Heart right ventricle (tissue), 16 donors: Measurements from ENCODE around the gene FARP2. TPM values are rescaled to one million over a fixed set of nuclear protein-coding genes. Genes with fewer than 3 reads are reported as not detected.
"Not testable (repeated sequence)": the region's sequence is repeated elsewhere in the genome, so short reads cannot be mapped to it uniquely, and the experiment has no call there.

Experiments
- ATAC-seq, 8 donors: fragments of 200-7000 bp; cut with Tn5 transposase; one replicate each; pipeline ENCODE4 v1.9.1; 2020; ENCODE audit warnings: mild to moderate bottlenecking in 8 of 8, moderate library complexity in 8 of 8, moderate number of reproducible peaks in 1 of 8
- DNase-seq, 2 donors: peaks; one replicate each; pipeline ENCODE4 v3.0.0-alpha.2; 2020
- H3K27ac ChIP-seq, 10 donors: fragments of 200-600 bp; sonication (generic) in 2 of 10; one replicate each; pipeline versions ENCODE4 v1.5.0 to v1.8.0; 2020 to 2022; ENCODE audit warnings: mild to moderate bottlenecking in 3 of 10
- H3K27me3 ChIP-seq, 7 donors: fragments of 200-600 bp; one replicate each; pipeline ENCODE4 v1.8.0; 2021 to 2022; ENCODE audit warnings: mild to moderate bottlenecking in 2 of 7
- H3K36me3 ChIP-seq, 9 donors: fragments of 200-600 bp; sonication (generic) in 1 of 9; one replicate each; pipeline versions ENCODE4 v1.5.0 to v1.8.0; 2020 to 2022; ENCODE audit warnings: mild to moderate bottlenecking in 2 of 9
- H3K4me1 ChIP-seq, 9 donors: fragments of 200-600 bp; sonication (generic) in 1 of 9; one replicate each; pipeline versions ENCODE4 v1.5.0 to v1.8.0; 2020 to 2022; ENCODE audit warnings: mild to moderate bottlenecking in 4 of 9
- H3K4me3 ChIP-seq, 10 donors: fragments of 200-600 bp; sonication (generic) in 2 of 10; one replicate each; pipeline versions ENCODE4 v1.5.0 to v1.8.0; 2020 to 2022; ENCODE audit warnings: mild to moderate bottlenecking in 7 of 10, moderate library complexity in 2 of 10
- H3K9me3 ChIP-seq, 11 donors: fragments of 200-600 bp in 10 of 11; sonication (generic) in 2 of 11; one replicate each; pipeline versions ENCODE4 v1.5.0 to v1.8.0; 2013 to 2022; ENCODE audit warnings: mild to moderate bottlenecking in 2 of 11, control low read depth in 1 of 11, moderate library complexity in 1 of 11
- WGBS, 2 donors: extraction: QIAGEN DNeasy Blood & Tissue Kit; methylation state at CpG; one replicate each; pipeline ENCODE4 v1.1.7; 2013; ENCODE audit warnings: inconsistent platforms in 1 of 2; 5-methylcytosine and 5-hydroxymethylcytosine counted together
- intact Hi-C, 10 donors: fragments of 100-400 bp; cut with DNase I; formaldehyde crosslinking; loops; one replicate each; pipeline versions ENCODE4 v1.11.1 to v1.14.2; 2022
- polyA plus RNA-seq, 2 donors: library from polyadenylated mRNA; stranded (reverse); fragments of 200-250 nt; gene quantifications; one replicate each; pipeline ENCODE4 v1.2.3, GENCODE V29; 2013
- total RNA-seq, 10 donors: library from RNA; stranded (reverse); fragmentation: NEBNext Ultra II Directional in 3 of 10; extraction: Animal tissue kit (Norgen Biotek cat#: 25700) in 3 of 10; gene quantifications; one replicate each; pipeline versions ENCODE4 v1.2.1 to v1.2.4, GENCODE V29; 2021 to 2023
- TF ChIP-seq, protein P1 (sequence below), 9 donors: fragments of 200-600 bp; sonication (generic) in 2 of 9; IDR thresholded peaks; one replicate each; pipeline versions ENCODE4 v1.5.0 to v1.8.0; 2021 to 2022; ENCODE audit warnings: antibody characterized with exemption in 9 of 9, mild to moderate bottlenecking in 5 of 9, moderate library complexity in 1 of 9
- donor health status: Arrhythmogenic right ventricular cardiomyopathy.
- donor health status: ischemic (EF 13 %, LVEDD 7.1; RV severe dilation, severe dysfunction).
- donor health status: healthy with polysubstance abuse.
- donor health status: DM: no; HTN: yes; CAD: no.
- donor health status: DM: no; HTN: no; CAD: no.
- donor health status: ischemic (EF 25% LVEDD 6.9; RV normal size, moderate dysfunction).
- donor health status: ischemic (EF 25% LVEDD 5.7; RV mildly dilated, moderate dysfunction).
- donor health status: healthy.
- donor health status: DM: yes; HTN: yes; CAD: no.
- donor health status: Ischemic cardiomyopathy.
- donor health status: ischemic (EF 35%, LVEDD 5.7; RV mildly dilated, moderate dysfunction).
- donor health status: nonischemic (EF 11% LVEDD 7.7; RV severe dilation, severe dysfunction).
- donor health status: DM: yes; HTN: yes; CAD: no.
- donor health status: PGD.
- donor health status: ischemic (EF 29% LVEDD 5.4; RV normal size, mild dysfunction).
- donor health status: nonischemic (EF 23%, LVEDD 6.1; RV moderate dilation, normal function).

The FARP2 gene
- total and polyA plus RNA-seq, 12 donors, result 7.1 to 23.6 (median 19.3) TPM

DNA sequence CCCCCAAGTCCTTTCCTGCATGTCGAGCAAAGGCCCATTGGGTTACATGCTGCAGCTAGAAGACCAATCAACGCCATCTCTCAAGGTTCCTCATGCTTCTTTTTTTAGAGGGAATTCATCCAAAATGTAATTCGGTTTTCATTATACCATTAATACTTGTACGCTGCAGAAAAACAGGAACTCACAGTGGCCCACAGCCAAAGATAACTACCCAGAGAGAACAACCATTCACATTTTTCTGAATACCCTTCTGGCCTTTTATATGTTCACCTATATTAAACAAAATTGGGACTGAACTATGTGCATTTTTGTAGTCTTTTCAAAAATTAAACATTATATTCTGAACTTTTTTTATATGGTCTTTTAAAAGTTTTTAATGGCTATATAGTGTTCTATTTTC is 25.8 kb downstream of the FARP2 start:
- TF ChIP-seq, protein P1, sequence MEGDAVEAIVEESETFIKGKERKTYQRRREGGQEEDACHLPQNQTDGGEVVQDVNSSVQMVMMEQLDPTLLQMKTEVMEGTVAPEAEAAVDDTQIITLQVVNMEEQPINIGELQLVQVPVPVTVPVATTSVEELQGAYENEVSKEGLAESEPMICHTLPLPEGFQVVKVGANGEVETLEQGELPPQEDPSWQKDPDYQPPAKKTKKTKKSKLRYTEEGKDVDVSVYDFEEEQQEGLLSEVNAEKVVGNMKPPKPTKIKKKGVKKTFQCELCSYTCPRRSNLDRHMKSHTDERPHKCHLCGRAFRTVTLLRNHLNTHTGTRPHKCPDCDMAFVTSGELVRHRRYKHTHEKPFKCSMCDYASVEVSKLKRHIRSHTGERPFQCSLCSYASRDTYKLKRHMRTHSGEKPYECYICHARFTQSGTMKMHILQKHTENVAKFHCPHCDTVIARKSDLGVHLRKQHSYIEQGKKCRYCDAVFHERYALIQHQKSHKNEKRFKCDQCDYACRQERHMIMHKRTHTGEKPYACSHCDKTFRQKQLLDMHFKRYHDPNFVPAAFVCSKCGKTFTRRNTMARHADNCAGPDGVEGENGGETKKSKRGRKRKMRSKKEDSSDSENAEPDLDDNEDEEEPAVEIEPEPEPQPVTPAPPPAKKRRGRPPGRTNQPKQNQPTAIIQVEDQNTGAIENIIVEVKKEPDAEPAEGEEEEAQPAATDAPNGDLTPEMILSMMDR (IDR thresholded peaks at IDR 0.05), result no peak
- Histone ChIP-seq H3K4me1 (peaks cover 3 to 55% (median 36%) of the 10 kb centered on the region in 9 donors), H3K4me3 (no peak overlapping the region), H3K27ac (peak overlapping the region in 1 of 10 donors; percentile 67), H3K9me3 (no peaks in the 10 kb centered on the region), H3K27me3 (no peaks in the 10 kb centered on the region), H3K36me3 (peaks cover 0 to 2% (median 0%) of the 10 kb centered on the region in 9 donors)
- intact Hi-C loops, result no loop called here
- DNase-seq, result no peak
- WGBS, 2 donors, result 32 to 42% methylated on average over 4 of the region's 4 CpGs
- no peak for ATAC-seq

DNA sequence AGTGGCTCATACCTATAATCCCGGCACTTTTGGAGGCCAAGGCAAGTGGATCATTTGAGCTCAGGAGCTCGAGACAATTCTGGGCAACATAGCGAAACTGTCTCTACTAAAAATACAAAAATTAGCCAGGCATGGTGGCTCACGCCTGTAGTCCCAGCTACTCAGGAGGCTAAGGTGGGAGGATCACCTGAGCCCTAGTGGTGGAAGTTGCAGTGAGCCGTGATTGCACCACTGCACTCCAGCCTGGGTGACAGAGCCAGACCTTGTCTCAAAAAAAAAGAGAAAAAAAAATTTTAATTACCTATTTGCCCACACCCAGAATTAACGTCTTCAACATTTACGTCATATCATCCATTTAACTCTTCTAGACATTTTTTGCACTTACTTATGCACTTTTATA is 29.4 kb downstream of the FARP2 start:
- H3K9me3 ChIP-seq, H3K4me3 ChIP-seq, H3K27me3 ChIP-seq, ATAC-seq, intact Hi-C loops, DNase-seq, H3K27ac ChIP-seq, H3K36me3 ChIP-seq: not testable (repeated sequence)
- 97 to 98% methylated on average over 7 of the region's 7 CpGs for WGBS, 2 donors
- H3K4me1 ChIP-seq, result peaks cover 3 to 35% (median 15%) of the 10 kb centered on the region in 9 donors

DNA sequence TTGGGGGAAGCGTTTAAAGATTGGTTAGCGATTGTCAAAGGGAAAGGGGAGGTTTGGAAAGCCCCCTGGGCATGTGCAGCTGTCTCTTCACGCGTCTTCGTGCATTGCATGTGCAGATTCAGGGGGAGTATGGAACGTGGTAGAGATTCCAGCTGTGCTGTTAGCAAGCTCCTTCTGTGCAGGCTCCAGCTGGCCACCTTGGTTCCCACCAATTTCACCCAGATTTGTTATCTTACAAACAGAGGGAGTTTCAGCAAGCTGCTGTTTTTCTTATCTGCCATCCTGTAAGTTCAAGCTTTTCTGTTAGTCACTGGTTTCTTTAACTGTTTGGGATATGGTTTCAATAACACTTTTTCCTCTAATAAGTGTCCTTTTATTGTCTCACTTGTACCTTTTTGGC is 30.4 kb downstream of the FARP2 start:
- Histone ChIP-seq H3K4me3 (no peak overlapping the region), H3K27ac (no peak overlapping the region), H3K4me1 (peaks cover 0 to 24% (median 8%) of the 10 kb centered on the region in 9 donors), H3K27me3 (no peaks in the 10 kb centered on the region), H3K36me3 (peaks cover 0 to 3% (median 0%) of the 10 kb centered on the region in 9 donors), H3K9me3 (no peaks in the 10 kb centered on the region)
- ATAC-seq, result no peak
- intact Hi-C loops, result no loop called here
- TF ChIP-seq, protein P1 (IDR thresholded peaks at IDR 0.05), result no peak
- DNase-seq, result no peak
- WGBS, 2 donors, result 79 to 80% methylated on average over 6 of the region's 6 CpGs

DNA sequence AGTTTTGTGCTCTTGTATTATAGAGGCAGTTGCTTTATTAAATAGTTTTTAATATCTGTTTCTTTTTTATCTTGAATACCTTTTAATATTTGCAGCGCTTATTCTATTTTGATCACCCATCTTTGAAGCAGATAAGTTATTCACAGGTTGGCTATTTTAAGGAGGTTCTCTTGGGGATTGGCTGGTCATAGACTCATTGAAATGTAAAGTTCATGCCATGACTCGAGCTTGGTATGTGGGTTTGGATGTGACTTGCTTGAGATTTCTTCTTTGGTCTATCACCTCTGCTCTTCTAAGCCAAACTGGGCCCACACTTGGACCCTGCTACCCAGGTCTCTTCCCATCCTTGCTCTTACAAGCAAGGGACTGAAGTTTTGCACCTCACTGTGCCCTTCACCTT is 33.6 kb downstream of the FARP2 start:
- Histone ChIP-seq H3K4me1 (peaks cover 0 to 7% (median 0%) of the 10 kb centered on the region in 9 donors), H3K9me3 (no peaks in the 10 kb centered on the region), H3K4me3 (no peak overlapping the region), H3K36me3 (peaks cover 0 to 3% (median 0%) of the 10 kb centered on the region in 9 donors), H3K27me3 (no peaks in the 10 kb centered on the region), H3K27ac (no peak overlapping the region)
- TF ChIP-seq, protein P1 (IDR thresholded peaks at IDR 0.05), result no peak
- 90 to 91% methylated on average over 2 of the region's 2 CpGs for WGBS, 2 donors
- intact Hi-C loops, result no loop called here
- DNase-seq, result no peak
- ATAC-seq, result no peak

DNA sequence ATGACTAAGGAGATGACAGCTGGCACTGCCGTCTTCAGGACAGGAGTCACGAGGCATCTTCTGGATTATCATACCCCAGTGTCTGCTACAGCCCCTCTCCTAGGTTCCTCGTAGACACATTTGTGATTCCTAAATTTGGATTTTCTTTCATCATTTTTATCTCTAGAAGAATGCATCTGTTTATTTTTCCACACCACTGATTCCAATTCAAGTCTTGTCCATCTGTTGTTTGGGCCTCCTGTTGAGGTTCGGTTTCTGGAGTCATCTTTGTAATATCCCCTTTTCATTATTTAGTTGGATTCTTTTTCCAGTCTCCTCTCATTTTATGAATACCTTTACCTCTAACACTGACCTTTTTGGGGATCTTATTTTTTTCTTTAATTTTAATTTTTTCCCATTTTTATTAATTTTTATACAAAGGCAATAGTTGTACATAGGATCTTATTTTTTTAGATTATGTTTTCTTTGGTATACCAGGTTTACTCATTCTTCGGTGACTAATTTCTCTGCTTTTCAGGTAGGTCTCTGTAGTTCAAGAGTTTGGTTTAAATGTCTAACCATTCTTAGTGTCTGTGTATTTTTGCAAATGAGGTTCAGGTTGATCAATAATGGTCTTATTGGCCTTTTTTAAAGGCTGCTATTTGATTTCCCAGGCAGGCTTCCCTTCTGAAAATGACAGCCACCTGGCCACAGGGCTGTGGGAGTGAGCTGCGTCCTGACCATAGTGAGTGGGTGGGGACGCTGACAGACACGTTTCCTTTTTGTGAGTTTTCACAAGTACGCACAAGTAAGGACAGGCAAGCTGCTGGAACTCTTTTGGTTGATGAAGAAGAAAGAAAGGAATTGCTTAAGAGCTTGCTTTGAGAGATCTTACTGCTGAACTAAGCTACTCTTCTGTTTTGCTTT is 34.5 kb downstream of the FARP2 start:
- Histone ChIP-seq H3K4me3 (no peak overlapping the region), H3K4me1 (peaks cover 0 to 7% (median 0%) of the 10 kb centered on the region in 9 donors), H3K27me3 (no peaks in the 10 kb centered on the region), H3K27ac (no peak overlapping the region), H3K36me3 (peaks cover 0 to 6% (median 0%) of the 10 kb centered on the region in 9 donors), H3K9me3 (no peaks in the 10 kb centered on the region)
- no peak for DNase-seq
- no peak for ATAC-seq
- WGBS, 2 donors, result 86 to 90% methylated on average over 9 of the region's 9 CpGs
- TF ChIP-seq, protein P1 (IDR thresholded peaks at IDR 0.05), result no peak
- intact Hi-C loops, result no loop called here
